Spinal cord (tissue), 10 donors: ENCODE measurements around the gene RACGAP1. TPM values are rescaled to one million over a fixed set of nuclear protein-coding genes. Genes with fewer than 3 reads are reported as not detected.

Experiments used
- DNase-seq, 6 donors: peaks; one replicate each; pipeline versions ENCODE4 v3.0.0 to v3.0.0-alpha.2; 2013 to 2015; ENCODE audit warnings: low spot score in 6 of 6, low read depth in 4 of 6
- H3K27ac ChIP-seq: one replicate; pipeline ENCODE4 v1.5.1; 2013; ENCODE audit warnings: low read depth, low read length, control low read depth
- H3K27me3 ChIP-seq: one replicate; pipeline ENCODE4 v1.6.1; 2013; ENCODE audit warnings: low read length; ENCODE audit not compliant: control insufficient read depth, insufficient read depth
- H3K36me3 ChIP-seq: one replicate; pipeline ENCODE4 v1.6.1; 2013; ENCODE audit warnings: low read length; ENCODE audit not compliant: control insufficient read depth, insufficient read depth
- H3K4me1 ChIP-seq: one replicate; pipeline ENCODE4 v1.6.1; 2013; ENCODE audit warnings: low read length; ENCODE audit not compliant: control insufficient read depth, insufficient read depth
- H3K4me3 ChIP-seq: one replicate; pipeline ENCODE4 v1.5.1; 2013; ENCODE audit warnings: low read depth, low read length, control low read depth
- H3K9me3 ChIP-seq: one replicate; pipeline ENCODE4 v1.6.1; 2013; ENCODE audit warnings: low read length; ENCODE audit not compliant: control insufficient read depth, insufficient read depth
- WGBS: methylation state at CpG from one replicate; pipeline ENCODE4 v1.1.5; 2013; ENCODE audit warnings: missing lambda C conversion rate; ENCODE audit not compliant: insufficient coverage; 5-methylcytosine and 5-hydroxymethylcytosine counted together
- polyA plus RNA-seq, 2 donors: library from polyadenylated mRNA; unstranded; fragments of 120-200 nt; gene quantifications; one replicate each; pipeline ENCODE4 v1.2.1, GENCODE V29; 2013; ENCODE audit not compliant: insufficient read length in 2 of 2
- total RNA-seq, 2 donors: library from RNA; depleted of rRNA in 1 of 2; stranded (reverse); fragments of 120-200 nt in 1 of 2; fragments of >200 nt in 1 of 2; gene quantifications; one replicate each; pipeline versions ENCODE4 v1.2.3 to v1.2.4, GENCODE V29; 2013 to 2014
- donor health status: healthy.

Gene RACGAP1
- total and polyA plus RNA-seq, 4 donors = 32.1 to 46.2 (median 40.6) TPM

GRCh38 chr12:50057000-50057841, 31.9 kb upstream of the RACGAP1 start, which contains the start of gene ASIC1:
ASIC1 (plus strand) TSS chr12:50057596; CDS start chr12:50058767, 1,171 bp downstream.
- Histone ChIP-seq H3K27me3 (peaks cover 2% of the 10 kb centered on the region), H3K9me3 (no peaks in the 10 kb centered on the region), H3K4me1 (peaks cover 48% of the 10 kb centered on the region), H3K36me3 (peaks cover 30% of the 10 kb centered on the region), H3K4me3 (peak within 1 kb of the TSS; percentile 64), H3K27ac (peak within 1 kb of the TSS; percentile 64)
- under 1% methylated on average over 84 of the region's 88 CpGs for WGBS
- peak in 4 of 6 donors; percentile 59 to 95 (median 78) for DNase-seq

- Histone ChIP-seq H3K9me3 (no peaks in the 10 kb centered on the region), H3K4me1 (peaks cover 43% of the 10 kb centered on the region), H3K4me3 (peak overlapping the region; percentile 64), H3K27ac (no peak overlapping the region), H3K36me3 (peaks cover 23% of the 10 kb centered on the region), H3K27me3 (peaks cover 2% of the 10 kb centered on the region)
- peak in 1 of 6 donors; percentile 62 for DNase-seq
- WGBS = 36% methylated on average over 2 of the region's 3 CpGs
These were observed 31.3 kb upstream of the RACGAP1 start for GRCh38 chr12:50056639-50056976.

- Histone ChIP-seq H3K27ac (no peak overlapping the region), H3K4me1 (peaks cover 47% of the 10 kb centered on the region), H3K4me3 (peak overlapping the region; percentile 64), H3K9me3 (no peaks in the 10 kb centered on the region), H3K36me3 (peaks cover 21% of the 10 kb centered on the region), H3K27me3 (peaks cover 4% of the 10 kb centered on the region)
- DNase-seq = peak in 2 of 6 donors; percentile 83 to 91
- 12% methylated on average over 12 of the region's 17 CpGs for WGBS
These were observed 30.7 kb upstream of the RACGAP1 start for GRCh38 chr12:50055831-50056638.

DNA sequence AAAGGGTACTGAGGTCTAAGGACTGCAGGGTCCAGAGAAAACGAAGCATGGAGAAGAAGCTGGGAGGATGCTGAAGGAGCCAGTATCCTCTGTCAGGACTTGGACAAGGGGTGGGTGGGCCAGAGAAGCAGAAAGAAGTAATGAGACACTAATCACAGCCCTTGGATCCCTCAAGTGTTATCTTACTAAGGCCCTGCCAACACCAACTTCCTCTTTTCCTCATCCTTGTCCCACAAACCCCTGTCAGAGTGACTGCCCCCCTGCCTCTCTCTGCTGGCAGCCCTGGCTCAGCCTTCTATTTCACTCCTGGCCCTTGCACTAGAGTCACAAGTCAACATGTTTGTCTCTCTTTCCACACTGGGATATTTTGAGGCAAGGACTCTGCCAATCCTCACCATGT, 28.3 kb upstream of the RACGAP1 start:
- Histone ChIP-seq H3K9me3 (no peaks in the 10 kb centered on the region), H3K27ac (no peak overlapping the region), H3K4me3 (no peak overlapping the region), H3K27me3 (peaks cover 5% of the 10 kb centered on the region), H3K36me3 (peaks cover under 1% of the 10 kb centered on the region), H3K4me1 (peaks cover 39% of the 10 kb centered on the region)
- DNase-seq = peak in 1 of 6 donors; percentile 1
- WGBS = 86% methylated on average over 1 of the region's 1 CpG

DNA sequence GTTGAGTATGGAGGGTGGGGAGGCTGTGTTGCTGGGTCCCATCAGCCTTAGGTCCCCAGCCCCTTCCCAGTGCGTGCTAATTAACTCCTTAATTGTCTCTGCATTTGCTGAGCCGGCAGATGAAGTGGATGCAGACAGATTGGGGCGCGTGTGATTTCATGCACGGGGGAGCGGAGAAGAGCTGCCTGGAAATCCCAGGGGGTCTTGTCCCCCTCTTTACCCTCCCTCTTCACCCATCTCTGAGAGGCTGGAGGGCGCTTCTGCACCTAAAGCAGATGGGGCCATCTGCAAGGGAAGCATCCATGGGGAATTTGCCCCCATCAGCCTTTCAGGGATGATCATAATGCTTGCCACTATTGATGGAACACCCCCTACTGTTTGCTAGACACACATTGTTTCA, 27.7 kb upstream of the RACGAP1 start:
- Histone ChIP-seq H3K27ac (no peak overlapping the region), H3K4me1 (peaks cover 33% of the 10 kb centered on the region), H3K9me3 (no peaks in the 10 kb centered on the region), H3K36me3 (no peaks in the 10 kb centered on the region), H3K27me3 (peaks cover 5% of the 10 kb centered on the region), H3K4me3 (no peak overlapping the region)
- WGBS = 100% methylated on average over 2 of the region's 7 CpGs
- peak in 2 of 6 donors; percentile 21 to 85 for DNase-seq

DNA sequence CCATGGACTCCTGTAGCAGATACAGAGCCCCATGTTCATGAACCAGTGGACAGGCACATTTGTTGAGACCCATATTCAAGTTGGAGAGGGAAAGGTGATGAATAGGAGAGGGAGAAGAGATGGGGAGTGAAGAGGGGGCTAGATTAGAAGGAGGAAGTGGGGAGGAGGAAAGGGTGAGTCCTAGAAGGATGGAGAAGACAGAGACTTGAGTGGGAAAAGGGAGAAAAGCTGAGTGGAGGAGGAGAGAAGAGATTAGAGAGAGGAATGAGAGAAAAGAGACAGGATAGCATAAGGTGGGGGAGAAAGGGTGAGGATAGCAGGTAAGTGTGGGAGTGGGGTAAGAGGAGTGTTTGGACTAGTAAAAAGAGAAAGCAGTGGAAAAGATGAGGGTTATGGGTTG, 27.2 kb upstream of the RACGAP1 start:
- Histone ChIP-seq H3K4me1 (peaks cover 31% of the 10 kb centered on the region), H3K9me3 (no peaks in the 10 kb centered on the region), H3K27me3 (peaks cover 5% of the 10 kb centered on the region), H3K36me3 (no peaks in the 10 kb centered on the region), H3K4me3 (no peak overlapping the region), H3K27ac (no peak overlapping the region)
- DNase-seq = no peak

DNA sequence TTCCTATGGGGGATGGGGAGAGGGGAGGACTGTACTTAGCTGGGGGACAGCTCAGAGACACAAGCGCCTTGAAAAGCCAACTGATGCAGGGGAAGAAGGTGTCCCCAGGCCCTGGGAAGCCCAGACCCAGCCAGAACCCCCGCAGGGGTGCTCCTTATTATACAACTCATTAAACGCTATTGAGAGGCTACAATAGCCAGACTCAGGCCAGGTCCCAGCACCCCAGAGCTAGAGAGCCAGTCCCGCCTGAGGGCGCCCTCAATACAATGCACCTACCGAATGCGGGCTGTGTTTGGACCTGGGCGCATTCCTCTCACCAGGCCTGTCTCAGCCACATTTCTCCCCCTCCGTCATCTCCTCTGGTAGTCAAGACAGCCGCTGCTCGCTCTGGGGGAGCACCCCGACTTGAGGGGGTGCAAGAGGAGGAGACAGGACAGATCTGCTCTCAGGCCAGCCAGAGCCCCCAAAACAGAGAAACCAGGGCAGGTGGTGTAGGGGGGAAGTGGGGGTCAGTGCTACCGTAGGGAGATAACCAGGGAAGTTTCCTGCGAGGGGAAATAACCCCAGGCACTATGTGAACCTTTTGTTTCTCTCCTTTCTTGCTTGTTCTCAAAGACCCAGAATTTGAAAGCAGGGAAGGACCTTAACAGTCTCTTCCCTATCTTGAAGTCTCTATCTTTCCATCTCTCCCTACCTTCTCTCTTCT, 26.0 kb upstream of the RACGAP1 start:
- DNase-seq = no peak
- Histone ChIP-seq H3K9me3 (no peaks in the 10 kb centered on the region), H3K27ac (no peak overlapping the region), H3K27me3 (peaks cover 3% of the 10 kb centered on the region), H3K4me1 (peaks cover 22% of the 10 kb centered on the region), H3K36me3 (no peaks in the 10 kb centered on the region), H3K4me3 (no peak overlapping the region)
- 48% methylated on average over 12 of the region's 14 CpGs for WGBS

GRCh38 chr12:50050410-50051098, 25.3 kb upstream of the RACGAP1 start:
- no peaks in the 10 kb centered on the region for H3K9me3 ChIP-seq
- peaks cover 3% of the 10 kb centered on the region for H3K27me3 ChIP-seq
- DNase-seq = peak in 2 of 6 donors; percentile 74 to 92
- no peak overlapping the region for H3K27ac ChIP-seq
- H3K4me3 ChIP-seq = peak overlapping the region; percentile 31
- peaks cover 15% of the 10 kb centered on the region for H3K4me1 ChIP-seq
- WGBS = 8% methylated on average over 32 of the region's 37 CpGs
- H3K36me3 ChIP-seq = no peaks in the 10 kb centered on the region

DNA sequence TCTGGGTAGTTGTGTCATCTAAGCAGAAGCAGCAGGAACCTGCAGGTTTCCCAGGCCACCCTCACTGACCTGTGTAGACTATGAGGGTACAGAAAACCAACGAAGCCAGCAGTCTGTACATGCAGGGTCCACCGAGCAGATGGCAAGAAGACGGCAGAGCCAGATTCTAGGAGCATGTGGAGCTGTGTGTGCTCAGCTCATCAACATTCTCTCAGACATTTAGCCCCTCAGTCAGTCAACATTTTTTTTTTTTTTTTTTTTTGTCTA, 24.8 kb upstream of the RACGAP1 start:
- Histone ChIP-seq H3K36me3 (no peaks in the 10 kb centered on the region), H3K4me3 (peak overlapping the region; percentile 31), H3K9me3 (no peaks in the 10 kb centered on the region), H3K27ac (no peak overlapping the region), H3K27me3 (peaks cover 3% of the 10 kb centered on the region), H3K4me1 (peaks cover 13% of the 10 kb centered on the region)
- no peak for DNase-seq
- WGBS = 57% methylated on average over 1 of the region's 3 CpGs
